Activated CD4-positive, alpha-beta T cell treated with anti-CD3 and anti-CD28 coated beads, Interleukin-2, amount 10 ng/mL, durations not matched to agents 24 days and 14 days (primary cell): ENCODE data around the gene RXRA. TPM values are rescaled to one million over a fixed set of nuclear protein-coding genes. Genes with fewer than 3 reads are reported as not detected.

ENCODE experiments used
- DNase-seq: peaks from one replicate; pipeline ENCODE4 v3.0.0; 2022
- H3K27ac Mint-ChIP-seq: one replicate; pipeline ENCODE4 v1.8.0; 2022; ENCODE audit warnings: mild to moderate bottlenecking, mixed read lengths
- H3K27me3 Mint-ChIP-seq: one replicate; pipeline ENCODE4 v1.8.0; 2022; ENCODE audit warnings: mixed read lengths
- H3K36me3 Mint-ChIP-seq: one replicate; pipeline ENCODE4 v1.8.0; 2022; ENCODE audit warnings: low read depth, mild to moderate bottlenecking, mixed read lengths
- H3K4me1 Mint-ChIP-seq: one replicate; pipeline ENCODE4 v1.8.0; 2021; ENCODE audit warnings: mixed read lengths
- H3K4me3 Mint-ChIP-seq: one replicate; pipeline ENCODE4 v1.8.0; 2022; ENCODE audit warnings: mild to moderate bottlenecking, moderate library complexity, mixed read lengths
- H3K9me3 Mint-ChIP-seq: one replicate; pipeline ENCODE4 v1.8.0; 2021; ENCODE audit warnings: mixed read lengths
- intact Hi-C: fragments of 100-400 bp; cut with micrococcal nuclease; formaldehyde crosslinking; loops from one replicate; pipeline ENCODE4 v1.15.1; 2023
- total RNA-seq: library from RNA; stranded (reverse); gene quantifications from 2 replicates; pipeline ENCODE4 v1.2.3, GENCODE V29; 2022

The RXRA gene
- total RNA-seq, 1 donor from 2014 or later, result 4.8 TPM

- Mint-ChIP-seq H3K4me3 (no peak overlapping the region), H3K27me3 (peaks cover 24% of the 10 kb centered on the region), H3K9me3 (no peaks in the 10 kb centered on the region), H3K4me1 (peaks cover 7% of the 10 kb centered on the region), H3K27ac (no peak overlapping the region), H3K36me3 (no peaks in the 10 kb centered on the region)
- no peak for DNase-seq
- intact Hi-C loops, result loop anchor here (10.0 kb wide), 1 partner anchor 146 kb away; no protein-coding TSS in a partner anchor
Observed at GRCh38 chr9:134320868-134321471, 5.3 kb upstream of the RXRA start.

GRCh38 chr9:134321531-134321930 is 4.7 kb upstream of the RXRA start:
- H3K4me1 Mint-ChIP-seq, result peaks cover 7% of the 10 kb centered on the region
- H3K36me3 Mint-ChIP-seq, result no peaks in the 10 kb centered on the region
- no peak overlapping the region for H3K27ac Mint-ChIP-seq
- no peak for DNase-seq
- intact Hi-C loops, result loop anchor here (10.0 kb wide), 1 partner anchor 147 kb away; no protein-coding TSS in a partner anchor
- no peak overlapping the region for H3K4me3 Mint-ChIP-seq
- H3K9me3 Mint-ChIP-seq, result no peaks in the 10 kb centered on the region
- peaks cover 24% of the 10 kb centered on the region for H3K27me3 Mint-ChIP-seq

GRCh38 chr9:134321946-134322741 is 4.1 kb upstream of the RXRA start:
- no peak for DNase-seq
- H3K27ac Mint-ChIP-seq, result no peak overlapping the region
- H3K4me3 Mint-ChIP-seq, result no peak overlapping the region
- no peaks in the 10 kb centered on the region for H3K36me3 Mint-ChIP-seq
- H3K4me1 Mint-ChIP-seq, result peaks cover 7% of the 10 kb centered on the region
- no peaks in the 10 kb centered on the region for H3K9me3 Mint-ChIP-seq
- peaks cover 23% of the 10 kb centered on the region for H3K27me3 Mint-ChIP-seq
- intact Hi-C loops, result loop anchor here (10.0 kb wide), 1 partner anchor 147 kb away; no protein-coding TSS in a partner anchor

- Mint-ChIP-seq H3K9me3 (no peaks in the 10 kb centered on the region), H3K4me1 (peaks cover 7% of the 10 kb centered on the region), H3K27me3 (peaks cover 28% of the 10 kb centered on the region), H3K4me3 (no peak overlapping the region), H3K27ac (no peak overlapping the region), H3K36me3 (no peaks in the 10 kb centered on the region)
- no peak for DNase-seq
- intact Hi-C loops, result loop anchor here (10.0 kb wide), 1 partner anchor 148 kb away; no protein-coding TSS in a partner anchor
Observed at GRCh38 chr9:134322781-134323241, 3.4 kb upstream of the RXRA start.

GRCh38 chr9:134323741-134324358 is 2.4 kb upstream of the RXRA start:
- Mint-ChIP-seq H3K4me1 (peaks cover 7% of the 10 kb centered on the region), H3K27ac (no peak overlapping the region), H3K36me3 (no peaks in the 10 kb centered on the region), H3K9me3 (no peaks in the 10 kb centered on the region), H3K27me3 (peaks cover 34% of the 10 kb centered on the region), H3K4me3 (peak overlapping the region; percentile 67)
- DNase-seq, result no peak
- intact Hi-C loops, result loop anchor here (10.0 kb wide), 1 partner anchor 149 kb away; no protein-coding TSS in a partner anchor

GRCh38 chr9:134324359-134325095 is 1.7 kb upstream of the RXRA start:
- H3K9me3 Mint-ChIP-seq, result no peaks in the 10 kb centered on the region
- peak overlapping the region; percentile 24 for H3K27ac Mint-ChIP-seq
- H3K27me3 Mint-ChIP-seq, result peaks cover 34% of the 10 kb centered on the region
- H3K4me3 Mint-ChIP-seq, result peak overlapping the region; percentile 67
- no peak for DNase-seq
- no peaks in the 10 kb centered on the region for H3K36me3 Mint-ChIP-seq
- intact Hi-C loops, result loop anchor here (5.0 to 10.0 kb wide), 2 partner anchors 68 to 150 kb away; no protein-coding TSS in a partner anchor
- H3K4me1 Mint-ChIP-seq, result peaks cover 7% of the 10 kb centered on the region

GRCh38 chr9:134325096-134325812 is 1.0 kb upstream of the RXRA start:
- Mint-ChIP-seq H3K36me3 (no peaks in the 10 kb centered on the region), H3K9me3 (no peaks in the 10 kb centered on the region), H3K4me1 (peaks cover 7% of the 10 kb centered on the region), H3K27me3 (peaks cover 34% of the 10 kb centered on the region), H3K4me3 (peak overlapping the region; percentile 73), H3K27ac (no peak overlapping the region)
- peak; percentile 72 for DNase-seq
- intact Hi-C loops, result loop anchor here (5.0 to 10.0 kb wide), 2 partner anchors 67 to 150 kb away; no protein-coding TSS in a partner anchor

GRCh38 chr9:134326724-134327601 is 708 bp downstream of the RXRA start:
- intact Hi-C loops, result loop anchor here (5.0 to 10.0 kb wide), 2 partner anchors 65 to 152 kb away; no protein-coding TSS in a partner anchor
- H3K9me3 Mint-ChIP-seq, result no peaks in the 10 kb centered on the region
- peaks cover 7% of the 10 kb centered on the region for H3K4me1 Mint-ChIP-seq
- H3K36me3 Mint-ChIP-seq, result no peaks in the 10 kb centered on the region
- peak overlapping the region; percentile 26 for H3K4me3 Mint-ChIP-seq
- H3K27ac Mint-ChIP-seq, result no peak overlapping the region
- peaks cover 34% of the 10 kb centered on the region for H3K27me3 Mint-ChIP-seq
- DNase-seq, result no peak

GRCh38 chr9:134327671-134328231 is 1.5 kb downstream of the RXRA start:
- peak overlapping the region; percentile 26 for H3K4me3 Mint-ChIP-seq
- peaks cover 7% of the 10 kb centered on the region for H3K4me1 Mint-ChIP-seq
- intact Hi-C loops, result loop anchor here (5.0 to 10.0 kb wide), 2 partner anchors 65 to 153 kb away; no protein-coding TSS in a partner anchor
- no peaks in the 10 kb centered on the region for H3K9me3 Mint-ChIP-seq
- H3K27ac Mint-ChIP-seq, result no peak overlapping the region
- H3K27me3 Mint-ChIP-seq, result peaks cover 33% of the 10 kb centered on the region
- H3K36me3 Mint-ChIP-seq, result no peaks in the 10 kb centered on the region
- DNase-seq, result no peak

GRCh38 chr9:134328341-134328840 is 2.1 kb downstream of the RXRA start:
- peaks cover 7% of the 10 kb centered on the region for H3K4me1 Mint-ChIP-seq
- intact Hi-C loops, result loop anchor here (5.0 to 10.0 kb wide), 2 partner anchors 64 to 154 kb away; no protein-coding TSS in a partner anchor
- H3K27ac Mint-ChIP-seq, result no peak overlapping the region
- no peak overlapping the region for H3K4me3 Mint-ChIP-seq
- no peaks in the 10 kb centered on the region for H3K36me3 Mint-ChIP-seq
- H3K9me3 Mint-ChIP-seq, result no peaks in the 10 kb centered on the region
- H3K27me3 Mint-ChIP-seq, result peaks cover 27% of the 10 kb centered on the region
- DNase-seq, result no peak

GRCh38 chr9:134328841-134329575 is 2.8 kb downstream of the RXRA start:
- H3K27ac Mint-ChIP-seq, result no peak overlapping the region
- no peaks in the 10 kb centered on the region for H3K9me3 Mint-ChIP-seq
- intact Hi-C loops, result loop anchor here (5.0 to 10.0 kb wide), 2 partner anchors 63 to 154 kb away; no protein-coding TSS in a partner anchor

More at GRCh38 chr9:134328841-134329575, 2.8 kb downstream of the RXRA start:
- Mint-ChIP-seq H3K4me1 (peaks cover 7% of the 10 kb centered on the region), H3K4me3 (no peak overlapping the region), H3K36me3 (no peaks in the 10 kb centered on the region), H3K27me3 (peaks cover 22% of the 10 kb centered on the region)
- DNase-seq, result no peak
